Measurements from ENCODE around the gene SOX11.

The SOX11 gene

DNA sequence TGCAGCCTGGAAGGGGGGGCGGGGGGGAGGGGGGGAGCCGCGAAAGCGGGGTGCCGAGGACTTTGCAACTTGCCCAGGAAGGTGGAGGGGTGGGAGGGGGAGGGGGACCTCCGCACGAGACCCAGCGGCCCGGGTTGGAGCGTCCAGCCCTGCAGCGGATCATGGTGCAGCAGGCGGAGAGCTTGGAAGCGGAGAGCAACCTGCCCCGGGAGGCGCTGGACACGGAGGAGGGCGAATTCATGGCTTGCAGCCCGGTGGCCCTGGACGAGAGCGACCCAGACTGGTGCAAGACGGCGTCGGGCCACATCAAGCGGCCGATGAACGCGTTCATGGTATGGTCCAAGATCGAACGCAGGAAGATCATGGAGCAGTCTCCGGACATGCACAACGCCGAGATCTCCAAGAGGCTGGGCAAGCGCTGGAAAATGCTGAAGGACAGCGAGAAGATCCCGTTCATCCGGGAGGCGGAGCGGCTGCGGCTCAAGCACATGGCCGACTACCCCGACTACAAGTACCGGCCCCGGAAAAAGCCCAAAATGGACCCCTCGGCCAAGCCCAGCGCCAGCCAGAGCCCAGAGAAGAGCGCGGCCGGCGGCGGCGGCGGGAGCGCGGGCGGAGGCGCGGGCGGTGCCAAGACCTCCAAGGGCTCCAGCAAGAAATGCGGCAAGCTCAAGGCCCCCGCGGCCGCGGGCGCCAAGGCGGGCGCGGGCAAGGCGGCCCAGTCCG, 540 bp downstream of the SOX11 start:
- peak; percentile 62 for DNase-seq

DNA sequence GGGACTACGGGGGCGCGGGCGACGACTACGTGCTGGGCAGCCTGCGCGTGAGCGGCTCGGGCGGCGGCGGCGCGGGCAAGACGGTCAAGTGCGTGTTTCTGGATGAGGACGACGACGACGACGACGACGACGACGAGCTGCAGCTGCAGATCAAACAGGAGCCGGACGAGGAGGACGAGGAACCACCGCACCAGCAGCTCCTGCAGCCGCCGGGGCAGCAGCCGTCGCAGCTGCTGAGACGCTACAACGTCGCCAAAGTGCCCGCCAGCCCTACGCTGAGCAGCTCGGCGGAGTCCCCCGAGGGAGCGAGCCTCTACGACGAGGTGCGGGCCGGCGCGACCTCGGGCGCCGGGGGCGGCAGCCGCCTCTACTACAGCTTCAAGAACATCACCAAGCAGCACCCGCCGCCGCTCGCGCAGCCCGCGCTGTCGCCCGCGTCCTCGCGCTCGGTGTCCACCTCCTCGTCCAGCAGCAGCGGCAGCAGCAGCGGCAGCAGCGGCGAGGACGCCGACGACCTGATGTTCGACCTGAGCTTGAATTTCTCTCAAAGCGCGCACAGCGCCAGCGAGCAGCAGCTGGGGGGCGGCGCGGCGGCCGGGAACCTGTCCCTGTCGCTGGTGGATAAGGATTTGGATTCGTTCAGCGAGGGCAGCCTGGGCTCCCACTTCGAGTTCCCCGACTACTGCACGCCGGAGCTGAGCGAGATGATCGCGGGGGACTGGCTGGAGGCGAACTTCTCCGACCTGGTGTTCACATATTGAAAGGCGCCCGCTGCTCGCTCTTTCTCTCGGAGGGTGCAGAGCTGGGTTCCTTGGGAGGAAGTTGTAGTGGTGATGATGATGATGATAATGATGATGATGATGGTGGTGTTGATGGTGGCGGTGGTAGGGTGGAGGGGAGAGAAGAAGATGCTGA, 1.4 kb downstream of the SOX11 start:
- peak; percentile 68 for DNase-seq

DNA sequence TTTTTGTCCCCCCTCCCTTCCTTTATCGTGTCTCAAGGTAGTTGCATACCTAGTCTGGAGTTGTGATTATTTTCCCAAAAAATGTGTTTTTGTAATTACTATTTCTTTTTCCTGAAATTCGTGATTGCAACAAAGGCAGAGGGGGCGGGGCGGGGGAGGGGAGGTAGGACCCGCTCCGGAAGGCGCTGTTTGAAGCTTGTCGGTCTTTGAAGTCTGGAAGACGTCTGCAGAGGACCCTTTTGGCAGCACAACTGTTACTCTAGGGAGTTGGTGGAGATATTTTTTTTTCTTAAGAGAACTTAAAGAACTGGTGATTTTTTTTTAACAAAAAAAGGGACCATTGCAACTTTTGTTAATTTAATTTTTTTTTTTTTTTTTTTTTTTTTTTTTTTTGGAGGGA, 2.1 kb downstream of the SOX11 start:
- peak; percentile 65 for DNase-seq

DNA sequence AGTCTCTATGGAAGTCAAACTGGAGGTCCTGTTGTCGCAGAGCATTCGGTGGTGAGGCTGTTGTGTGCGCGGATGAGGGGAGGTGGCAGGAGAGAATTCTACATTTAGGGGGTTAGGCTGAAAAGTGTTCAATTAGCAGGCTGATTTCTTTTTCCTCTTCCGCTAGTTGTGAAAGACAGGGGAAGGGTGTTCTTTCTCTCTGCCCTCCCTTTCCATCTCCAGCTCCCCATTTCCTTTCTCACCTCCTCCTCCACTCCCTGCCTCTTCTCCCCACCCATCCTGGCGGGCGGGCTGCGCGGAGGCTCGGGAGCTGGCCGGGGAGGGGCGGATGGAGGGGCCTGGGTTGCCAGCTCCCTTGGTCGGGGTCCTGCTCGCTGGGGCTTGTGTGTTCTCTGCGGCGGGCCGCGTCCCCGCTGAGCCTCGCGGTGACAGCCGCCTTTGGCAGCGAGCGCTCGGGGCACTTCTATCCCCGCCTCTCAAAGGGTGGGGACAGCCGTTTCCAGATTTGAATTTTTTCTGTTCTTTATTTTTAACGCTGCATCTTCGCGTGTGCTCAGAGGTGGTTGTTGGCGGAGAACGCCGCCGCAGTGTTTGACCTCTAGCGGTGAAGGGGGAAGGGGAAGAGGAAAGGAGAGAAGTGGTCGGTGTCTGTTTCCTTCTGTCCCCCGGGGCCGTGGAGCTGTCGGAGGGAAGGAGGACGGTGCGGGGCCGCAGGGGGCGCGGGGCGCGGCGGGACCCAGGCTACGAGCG, 3.6 kb downstream of the SOX11 start:
- peak; percentile 81 for DNase-seq

DNA sequence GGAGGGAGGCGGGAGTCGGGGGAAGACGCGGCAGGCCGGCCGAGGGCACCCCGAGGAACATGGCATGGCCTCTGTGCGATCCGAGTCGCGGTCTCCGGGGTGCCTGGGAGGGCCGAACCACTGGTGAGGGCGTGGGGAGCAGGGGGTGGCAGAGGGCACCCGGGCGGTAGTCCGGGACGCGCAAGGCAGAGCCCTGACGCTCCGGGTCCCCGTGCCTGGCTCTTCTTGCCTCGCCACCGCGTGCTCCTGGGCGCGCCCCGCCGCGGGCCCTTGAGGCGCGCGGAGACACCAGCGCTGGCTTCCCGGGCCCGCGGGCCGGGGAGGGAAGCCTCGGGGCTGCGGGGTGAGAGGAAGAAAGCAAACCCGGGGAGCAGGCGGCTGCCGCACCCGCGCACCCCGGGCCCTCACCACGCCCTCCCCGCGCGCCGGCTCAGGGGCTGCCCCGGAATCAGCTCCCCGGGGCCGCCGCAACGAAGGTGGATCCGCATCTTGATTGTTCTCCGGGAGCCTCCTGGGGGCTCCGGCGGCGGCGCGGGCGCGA, 4.3 kb downstream of the SOX11 start:
- peak; percentile 74 for DNase-seq

- DNase-seq: peak; percentile 69
These were observed 4.8 kb downstream of the SOX11 start for GRCh38 chr2:5696945-5697521.

GRCh38 chr2:5697562-5697961, 5.4 kb downstream of the SOX11 start:
- DNase-seq: peak; percentile 57

GRCh38 chr2:5698134-5698533, 6.0 kb downstream of the SOX11 start:
- no peak for DNase-seq

DNA sequence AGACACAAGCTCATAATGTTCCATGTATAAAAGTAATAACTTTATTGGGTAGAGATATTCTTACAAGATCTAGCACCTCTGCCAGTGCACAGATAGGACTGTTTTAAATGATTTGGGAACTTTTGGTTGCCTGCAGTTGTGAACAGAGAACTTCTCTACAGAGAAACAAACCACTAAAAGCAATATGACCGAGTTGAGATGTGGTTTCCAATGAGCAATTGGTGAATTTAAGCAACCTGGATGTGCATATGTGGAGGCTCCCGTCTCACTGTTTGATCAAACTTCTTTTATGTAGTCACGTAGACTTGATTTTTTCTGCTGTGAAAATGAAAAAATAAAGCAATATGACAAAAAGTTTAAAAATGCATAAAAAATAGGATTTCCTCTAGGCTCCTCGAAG, 7.8 kb downstream of the SOX11 start:
- DNase-seq: no peak

GRCh38 chr2:5700551-5700950, 8.4 kb downstream of the SOX11 start:
- no peak for DNase-seq

DNA sequence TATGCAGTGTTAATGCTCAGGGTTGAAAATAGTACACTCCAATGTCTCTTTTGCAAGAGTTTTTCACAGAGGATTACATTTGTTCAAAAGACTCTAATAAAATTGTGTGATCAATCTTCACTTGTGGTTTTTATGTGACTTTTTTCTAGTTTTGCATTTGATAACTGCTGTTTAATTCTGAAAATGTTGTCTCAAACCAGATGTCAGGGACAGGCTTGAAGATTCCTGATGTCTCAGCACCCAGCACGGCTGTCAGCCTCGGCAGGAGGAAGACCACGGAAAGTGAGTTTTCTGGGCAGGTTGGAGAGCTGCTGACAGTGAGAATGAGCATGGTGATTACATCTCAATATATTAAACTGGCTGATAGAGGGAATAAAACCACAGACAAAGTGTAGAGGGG, 9.1 kb downstream of the SOX11 start:
- DNase-seq: no peak

DNA sequence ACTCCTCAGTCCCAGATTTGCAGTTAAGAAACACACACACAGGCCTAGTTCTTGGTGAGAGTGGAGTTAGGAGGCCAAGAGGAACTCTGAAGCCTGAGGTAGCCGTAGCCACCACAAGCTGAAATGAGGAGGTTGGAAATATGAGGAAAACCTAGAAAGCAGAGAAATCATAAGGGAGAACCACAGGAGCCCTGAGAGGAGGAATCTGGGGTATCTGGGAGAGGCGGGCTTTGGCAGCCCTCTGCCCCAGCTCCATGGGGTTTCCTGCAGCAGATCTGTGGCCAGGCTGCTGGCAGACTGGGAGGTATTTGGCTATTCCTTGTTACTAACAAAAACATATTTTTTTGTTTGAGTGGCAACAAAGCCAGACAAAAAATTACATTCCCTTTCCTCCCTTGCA, 11.0 kb downstream of the SOX11 start:
- no peak for DNase-seq

DNA sequence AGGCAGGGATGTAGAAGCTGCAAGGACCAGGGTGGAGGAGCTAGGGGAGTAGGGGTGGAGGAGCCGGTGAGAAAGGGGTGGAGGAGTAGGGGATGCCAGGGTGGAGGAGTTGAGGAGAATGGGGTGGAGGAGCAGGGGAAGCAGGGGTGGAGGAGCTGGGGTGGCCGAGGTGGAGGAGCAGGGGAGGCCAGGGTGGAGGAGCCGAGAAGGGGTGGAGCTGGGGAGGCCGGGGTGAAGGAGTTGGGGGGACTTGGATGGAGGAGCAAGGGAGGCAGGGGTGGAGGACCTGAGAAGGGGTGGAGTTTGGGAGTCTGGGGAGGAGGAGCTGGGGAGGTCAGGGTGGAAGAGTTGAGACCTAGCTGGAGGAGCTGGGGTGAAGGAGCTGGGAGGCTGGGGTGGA, 13.3 kb downstream of the SOX11 start:
- no peak for DNase-seq

DNA sequence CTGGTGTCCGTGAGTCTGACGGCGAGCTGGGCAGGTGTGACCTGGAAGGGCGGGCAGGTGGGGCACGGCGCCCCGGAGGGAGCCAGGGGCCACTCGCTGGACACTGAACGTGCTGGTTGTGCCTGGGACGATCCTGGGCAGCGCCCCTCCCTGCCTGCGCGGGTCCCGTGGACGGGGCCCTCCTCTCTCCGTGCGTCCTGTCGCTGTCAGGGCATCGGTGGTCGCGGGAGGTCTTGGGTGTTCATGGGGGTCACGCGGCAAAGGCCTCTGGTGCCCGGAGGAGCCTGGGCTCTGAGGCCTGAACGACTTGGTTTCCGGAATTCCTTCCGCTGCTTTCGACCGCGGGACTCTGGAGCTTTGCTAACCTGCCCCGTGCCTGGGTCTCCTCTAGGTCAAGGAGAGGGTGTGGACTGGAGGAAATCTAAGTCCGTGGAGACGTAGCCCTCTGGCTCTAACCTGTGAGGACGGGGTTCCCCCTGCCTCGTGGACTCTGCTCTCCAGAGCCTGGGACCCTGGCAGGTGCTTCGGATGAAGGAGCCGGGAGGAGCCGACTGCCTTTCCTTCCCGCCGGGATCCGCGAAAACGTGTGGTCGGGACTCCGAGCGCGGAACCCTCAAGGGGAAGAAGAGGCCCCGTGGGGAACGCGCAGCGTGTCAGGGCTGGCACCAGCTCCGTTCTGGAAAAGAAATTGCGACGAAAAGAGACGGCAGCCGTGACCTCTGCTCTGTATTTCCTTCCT, 14.7 kb downstream of the SOX11 start:
- DNase-seq: no peak

DNA sequence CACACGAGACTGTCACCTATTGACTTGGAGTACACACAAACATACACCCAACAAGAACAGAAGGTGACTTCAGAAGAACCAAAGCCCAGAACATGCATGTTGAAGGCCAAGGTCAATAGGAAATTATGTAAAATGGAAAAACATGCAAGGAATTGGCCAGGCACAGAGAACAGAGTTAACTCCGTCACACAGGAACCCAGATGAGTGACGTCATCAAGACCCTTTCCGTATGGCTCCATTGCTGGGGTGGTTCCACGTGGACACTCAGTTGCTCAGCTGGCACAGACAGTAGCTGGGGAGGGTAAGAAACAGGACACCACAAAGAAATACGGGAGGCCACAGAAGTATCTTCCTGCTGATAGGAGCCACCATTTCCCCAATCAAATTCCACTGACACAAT, 18.4 kb downstream of the SOX11 start:
- no peak for DNase-seq

- no peak for DNase-seq
These were observed 20.9 kb downstream of the SOX11 start for GRCh38 chr2:5713101-5713500.

GRCh38 chr2:5719629-5720334, 27.6 kb downstream of the SOX11 start:
- DNase-seq: no peak

DNA sequence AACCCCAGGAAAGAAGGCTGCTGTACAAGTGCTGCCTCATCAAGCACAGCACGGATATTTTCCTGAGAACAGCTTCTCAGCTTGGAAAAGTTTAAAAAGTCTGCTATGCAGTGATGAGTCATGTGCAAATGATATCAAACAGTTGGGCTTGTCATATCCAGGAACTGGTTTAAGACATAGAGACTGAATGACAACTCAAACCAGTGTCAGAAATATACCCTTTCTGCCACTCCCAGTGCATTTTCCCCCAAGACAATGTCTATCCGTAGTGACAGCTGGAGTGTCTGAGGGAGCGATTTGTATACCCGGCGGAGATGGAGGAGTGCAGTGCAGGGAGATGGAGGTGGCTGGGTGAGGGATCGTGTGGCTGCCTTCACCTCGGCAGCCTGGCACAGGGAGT, 28.2 kb downstream of the SOX11 start:
- peak; percentile 33 for DNase-seq

DNA sequence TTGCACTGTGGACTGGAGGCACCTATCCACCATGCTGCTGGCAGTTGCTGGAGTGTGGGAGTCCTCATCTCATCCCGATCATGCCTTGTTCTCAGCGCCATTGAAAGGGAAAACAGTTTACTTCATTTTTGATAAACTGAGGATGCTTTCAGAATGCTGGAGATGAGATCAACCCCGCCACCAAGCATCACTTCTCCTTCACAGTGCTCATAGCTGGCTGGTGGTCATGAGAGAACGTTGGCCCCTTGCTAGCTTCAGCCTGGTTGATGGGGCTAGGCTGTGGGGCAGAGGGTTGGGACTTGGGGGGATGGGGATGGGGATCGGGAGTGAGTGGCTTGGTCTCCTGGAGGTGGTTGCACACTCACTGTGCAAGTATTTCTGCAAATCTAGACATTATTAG, 30.1 kb downstream of the SOX11 start:
- no peak for DNase-seq

- DNase-seq: no peak
These were observed 31.9 kb downstream of the SOX11 start for GRCh38 chr2:5723791-5724735.

Data from NCI-H2171 treated with DMSO at 0.1 percent for 48 hours (cell line).